ENCODE measurements around the gene RNF217.

DNA sequence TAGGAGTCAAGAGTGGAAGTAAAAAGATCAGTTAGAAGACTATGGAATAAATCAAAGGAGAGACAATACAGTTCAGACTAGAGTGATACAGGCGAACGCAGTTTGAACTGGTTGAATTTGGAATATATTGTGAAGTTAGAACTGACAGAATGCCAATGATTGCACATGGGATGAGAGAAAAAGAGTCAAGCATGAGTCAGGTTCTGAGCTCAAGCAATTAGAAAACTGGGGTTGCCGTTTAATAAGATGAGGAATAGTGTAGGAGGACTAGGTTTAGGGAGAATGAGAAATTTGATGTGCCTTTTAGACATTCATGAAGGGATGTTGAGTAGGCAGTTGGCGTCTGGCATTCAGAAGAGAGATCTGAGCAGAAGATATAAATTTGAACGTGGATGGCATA, 8.0 kb downstream of the RNF217 start:
- TF ChIP-seq, protein P1, sequence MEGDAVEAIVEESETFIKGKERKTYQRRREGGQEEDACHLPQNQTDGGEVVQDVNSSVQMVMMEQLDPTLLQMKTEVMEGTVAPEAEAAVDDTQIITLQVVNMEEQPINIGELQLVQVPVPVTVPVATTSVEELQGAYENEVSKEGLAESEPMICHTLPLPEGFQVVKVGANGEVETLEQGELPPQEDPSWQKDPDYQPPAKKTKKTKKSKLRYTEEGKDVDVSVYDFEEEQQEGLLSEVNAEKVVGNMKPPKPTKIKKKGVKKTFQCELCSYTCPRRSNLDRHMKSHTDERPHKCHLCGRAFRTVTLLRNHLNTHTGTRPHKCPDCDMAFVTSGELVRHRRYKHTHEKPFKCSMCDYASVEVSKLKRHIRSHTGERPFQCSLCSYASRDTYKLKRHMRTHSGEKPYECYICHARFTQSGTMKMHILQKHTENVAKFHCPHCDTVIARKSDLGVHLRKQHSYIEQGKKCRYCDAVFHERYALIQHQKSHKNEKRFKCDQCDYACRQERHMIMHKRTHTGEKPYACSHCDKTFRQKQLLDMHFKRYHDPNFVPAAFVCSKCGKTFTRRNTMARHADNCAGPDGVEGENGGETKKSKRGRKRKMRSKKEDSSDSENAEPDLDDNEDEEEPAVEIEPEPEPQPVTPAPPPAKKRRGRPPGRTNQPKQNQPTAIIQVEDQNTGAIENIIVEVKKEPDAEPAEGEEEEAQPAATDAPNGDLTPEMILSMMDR (IDR thresholded peaks at IDR 0.05) = no peak
- no peak for TF ChIP-seq POLR2A (IDR thresholded peaks at IDR 0.05)
- TF ChIP-seq POLR2AphosphoS5 (IDR thresholded peaks at IDR 0.05) = no peak
- TF ChIP-seq EP300 (IDR thresholded peaks at IDR 0.05; ENCODE audit: low read depth) = no peak

Measured in transverse colon (tissue), 4 donors.